Suprapubic skin (tissue), 3 donors: ENCODE data around the gene FLOT1.

Experiments used
- CTCF ChIP-seq, 2 donors: fragments of 200-600 bp in 1 of 2; fragments of 450-650 bp in 1 of 2; sonication (generic) in 1 of 2; IDR thresholded peaks; one replicate each; pipeline ENCODE4 v1.5.1; 2016 to 2019; ENCODE audit warnings: antibody characterized with exemption in 2 of 2, mild to moderate bottlenecking in 1 of 2, moderate library complexity in 1 of 2
- POLR2A ChIP-seq, 2 donors: fragments of 450-650 bp; IDR thresholded peaks; one replicate each; pipeline ENCODE4 v1.6.1; 2017; ENCODE audit warnings: antibody characterized with exemption in 2 of 2, mild to moderate bottlenecking in 2 of 2, moderate library complexity in 2 of 2

GRCh38 chr6:30766461-30767157 is 24.1 kb upstream of the FLOT1 start:
- TF ChIP-seq CTCF (IDR thresholded peaks at IDR 0.05) (no peak), POLR2A (IDR thresholded peaks at IDR 0.05) (no peak)
